Esophagus squamous epithelium (tissue), 5 donors: ENCODE results near the gene CEPT1. TPM values are rescaled to one million over a fixed set of nuclear protein-coding genes. Genes with fewer than 3 reads are reported as not detected.

Source experiments
- DNase-seq: peaks from one replicate; lab custom pipeline; 2025; lab: John Stamatoyannopoulos, UW
- H3K27ac ChIP-seq, 4 donors: fragments of 200-600 bp; sonication (generic); one replicate each; pipeline ENCODE4 v1.5.1; 2016 to 2019; ENCODE audit warnings: mild to moderate bottlenecking in 1 of 4
- H3K27me3 ChIP-seq, 4 donors: fragments of 200-600 bp; sonication (generic); 1 replicate in 3 of 4; 2 replicates in 1 of 4; pipeline versions ENCODE4 v1.5.1 to v1.6.0; 2017 to 2021; ENCODE audit warnings: antibody characterized with exemption in 1 of 4
- H3K36me3 ChIP-seq, 3 donors: fragments of 200-600 bp; sonication (generic); one replicate each; pipeline ENCODE4 v1.5.1; 2016 to 2019
- H3K4me1 ChIP-seq, 3 donors: fragments of 200-600 bp; sonication (generic); one replicate each; pipeline ENCODE4 v1.5.1; 2017 to 2019
- H3K4me3 ChIP-seq, 4 donors: fragments of 200-600 bp; sonication (generic); 1 replicate in 3 of 4; 2 replicates in 1 of 4; pipeline ENCODE4 v1.5.1; 2016 to 2019; ENCODE audit warnings: mild to moderate bottlenecking in 2 of 4, moderate library complexity in 1 of 4
- H3K9me3 ChIP-seq, 3 donors: fragments of 200-600 bp; sonication (generic); one replicate each; pipeline ENCODE4 v1.5.1; 2016 to 2019
- CTCF ChIP-seq, 6 experiments: fragments of 450-650 bp in 4 of 6; fragments of 200-600 bp in 2 of 6; sonication (generic) in 2 of 6; IDR thresholded peaks; one replicate each; pipeline ENCODE4 v1.5.1; 2016 to 2019; ENCODE audit warnings: antibody characterized with exemption in 6 of 6, mild to moderate bottlenecking in 4 of 6, moderate library complexity in 4 of 6
- POLR2A ChIP-seq, 4 donors: fragments of 450-650 bp; IDR thresholded peaks; one replicate each; pipeline ENCODE4 v1.6.1; 2017; ENCODE audit warnings: antibody characterized with exemption in 4 of 4, mild to moderate bottlenecking in 4 of 4, moderate library complexity in 3 of 4
- WGBS, 2 donors: methylation state at CpG; one replicate each; pipeline ENCODE4 v1.1.5; 2018; 5-methylcytosine and 5-hydroxymethylcytosine counted together
- intact Hi-C: fragments of 100-400 bp; cut with DNase I; formaldehyde crosslinking; loops from one replicate; pipeline ENCODE4 v1.15.0; 2022
- total RNA-seq, 4 donors: library from RNA; depleted of rRNA; stranded (reverse); fragments of >200 nt; gene quantifications; one replicate each; pipeline ENCODE4 v1.1.0, GENCODE V29; 2016
- donor health status: DM: yes; HTN: yes; CAD: no.

CEPT1 gene
- total RNA-seq, 4 donors from 2014 or later, result 21.4 to 32.4 (median 26.8) TPM

GRCh38 chr1:111141245-111142220 is 1.5 kb downstream of the CEPT1 start:
- Histone ChIP-seq H3K4me1 (peaks cover 3 to 61% (median 32%) of the 10 kb centered on the region in 3 donors), H3K27me3 (no peaks in the 10 kb centered on the region), H3K4me3 (peak overlapping the region in 3 of 4 donors; percentile 84 to 97 (median 97)), H3K27ac (peak overlapping the region in 2 of 4 donors; percentile 3 to 99), H3K9me3 (no peaks in the 10 kb centered on the region), H3K36me3 (peaks cover 0 to 6% (median 0%) of the 10 kb centered on the region in 3 donors)
- no peak for DNase-seq
- TF ChIP-seq POLR2A (IDR thresholded peaks at IDR 0.05) (no peak), CTCF (IDR thresholded peaks at IDR 0.05) (no peak)
- 21 to 22% methylated on average over 5 of the region's 5 CpGs for WGBS, 2 donors
- intact Hi-C loops, result loop anchor here (10.0 kb wide), 1 partner anchor 53 kb away; no protein-coding TSS in a partner anchor

- H3K4me1 ChIP-seq, result peaks cover 3 to 61% (median 32%) of the 10 kb centered on the region in 3 donors
- intact Hi-C loops, result loop anchor here (10.0 kb wide), 1 partner anchor 52 kb away; no protein-coding TSS in a partner anchor
- TF ChIP-seq CTCF (IDR thresholded peaks at IDR 0.05) (no peak), POLR2A (IDR thresholded peaks at IDR 0.05) (no peak)
- H3K27ac ChIP-seq, result no peak overlapping the region
- peak overlapping the region in 1 of 4 donors; percentile 97 for H3K4me3 ChIP-seq
- no peak for DNase-seq
- 54 to 58% methylated on average over 5 of the region's 5 CpGs for WGBS, 2 donors
- peaks cover 0 to under 1% (median 0%) of the 10 kb centered on the region in 3 donors for H3K36me3 ChIP-seq
- no peaks in the 10 kb centered on the region for H3K9me3 ChIP-seq
- H3K27me3 ChIP-seq, result no peaks in the 10 kb centered on the region
Measured at GRCh38 chr1:111142356-111142975, 2.4 kb downstream of the CEPT1 start.

GRCh38 chr1:111145542-111145941 is 5.5 kb downstream of the CEPT1 start:
- TF ChIP-seq CTCF (IDR thresholded peaks at IDR 0.05), result no peak
- no peak for TF ChIP-seq POLR2A (IDR thresholded peaks at IDR 0.05)
- H3K4me3 ChIP-seq, result no peak overlapping the region
- intact Hi-C loops, result loop anchor here (10.0 kb wide), 1 partner anchor 49 kb away; no protein-coding TSS in a partner anchor
- DNase-seq, result no peak
- WGBS, 2 donors, result 80 to 100% methylated on average over 1 of the region's 2 CpGs
- H3K27ac ChIP-seq, result no peak overlapping the region
- H3K9me3 ChIP-seq, result no peaks in the 10 kb centered on the region
- H3K27me3 ChIP-seq, result no peaks in the 10 kb centered on the region
- H3K4me1 ChIP-seq, result peaks cover 0 to 47% (median 19%) of the 10 kb centered on the region in 3 donors
- H3K36me3 ChIP-seq, result peaks cover 0 to 32% (median 5%) of the 10 kb centered on the region in 3 donors

- H3K36me3 ChIP-seq, result peaks cover 0 to 38% (median 5%) of the 10 kb centered on the region in 3 donors
- H3K4me3 ChIP-seq, result no peak overlapping the region
- intact Hi-C loops, result loop anchor here (10.0 kb wide), 1 partner anchor 49 kb away; no protein-coding TSS in a partner anchor
- no peak for TF ChIP-seq CTCF (IDR thresholded peaks at IDR 0.05)
- TF ChIP-seq POLR2A (IDR thresholded peaks at IDR 0.05), result no peak
- DNase-seq, result no peak
- peaks cover 0 to 41% (median 17%) of the 10 kb centered on the region in 3 donors for H3K4me1 ChIP-seq
- no peak overlapping the region for H3K27ac ChIP-seq
- H3K9me3 ChIP-seq, result no peaks in the 10 kb centered on the region
- H3K27me3 ChIP-seq, result no peaks in the 10 kb centered on the region
Measured at GRCh38 chr1:111145963-111146768, 6.1 kb downstream of the CEPT1 start.
